NCI-H748 (cell line): ENCODE measurements around the gene MTA1.

Experiments used
- DNase-seq: peaks from one replicate; lab custom pipeline; 2025; ENCODE audit not compliant: unreplicated experiment; lab: John Stamatoyannopoulos, UW

The MTA1 gene

GRCh38 chr14:105474483-105475268 lies 55.0 kb downstream of the MTA1 start, which contains the start of gene CRIP2:
Gene CRIP2, plus strand, starts transcription at chr14:105474821. Its CDS starts 42 bp downstream, at chr14:105474863.
- DNase-seq = peak; percentile 87

DNA sequence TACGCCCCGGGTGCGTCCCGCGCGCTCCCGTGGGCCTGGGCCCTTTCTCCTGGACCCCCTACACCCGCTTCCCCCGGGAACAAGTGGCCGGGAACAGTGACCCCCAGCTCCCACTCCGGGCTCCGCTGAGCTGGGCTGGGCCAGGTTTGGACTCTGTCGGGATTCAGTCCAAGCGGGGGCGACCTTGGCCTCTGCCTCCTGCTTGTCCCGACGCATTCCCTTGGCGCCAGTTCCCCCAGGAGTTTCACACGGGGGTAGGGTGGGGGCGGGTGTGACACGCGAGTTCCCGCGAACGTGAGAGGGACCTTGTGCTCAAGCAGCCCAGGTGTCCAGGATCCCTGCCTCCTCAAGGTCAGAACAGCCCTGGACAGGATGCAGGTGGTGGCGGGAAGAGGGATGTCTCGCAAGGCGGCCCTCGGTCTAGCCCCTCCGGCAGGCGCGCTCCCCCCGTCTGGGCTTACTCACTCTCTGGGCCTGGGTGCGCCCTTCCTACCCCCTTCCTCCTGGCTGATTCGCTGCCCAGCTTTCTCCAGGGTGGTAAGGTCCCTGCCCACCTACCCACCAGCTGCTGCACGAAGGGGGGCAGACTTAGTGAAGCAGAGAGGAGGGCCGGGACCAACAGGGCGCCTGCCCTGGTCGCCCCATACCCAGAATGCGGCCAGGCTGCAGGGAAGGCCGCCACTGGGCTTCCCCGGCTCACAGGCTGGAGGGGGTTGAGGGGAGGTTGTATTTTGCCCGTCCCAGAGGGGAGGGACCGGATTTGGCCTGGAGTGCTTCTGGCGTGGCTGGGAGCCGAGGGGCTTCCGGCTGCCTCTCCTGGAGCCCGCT lies 55.9 kb downstream of the MTA1 start:
- DNase-seq = peak; percentile 53

DNA sequence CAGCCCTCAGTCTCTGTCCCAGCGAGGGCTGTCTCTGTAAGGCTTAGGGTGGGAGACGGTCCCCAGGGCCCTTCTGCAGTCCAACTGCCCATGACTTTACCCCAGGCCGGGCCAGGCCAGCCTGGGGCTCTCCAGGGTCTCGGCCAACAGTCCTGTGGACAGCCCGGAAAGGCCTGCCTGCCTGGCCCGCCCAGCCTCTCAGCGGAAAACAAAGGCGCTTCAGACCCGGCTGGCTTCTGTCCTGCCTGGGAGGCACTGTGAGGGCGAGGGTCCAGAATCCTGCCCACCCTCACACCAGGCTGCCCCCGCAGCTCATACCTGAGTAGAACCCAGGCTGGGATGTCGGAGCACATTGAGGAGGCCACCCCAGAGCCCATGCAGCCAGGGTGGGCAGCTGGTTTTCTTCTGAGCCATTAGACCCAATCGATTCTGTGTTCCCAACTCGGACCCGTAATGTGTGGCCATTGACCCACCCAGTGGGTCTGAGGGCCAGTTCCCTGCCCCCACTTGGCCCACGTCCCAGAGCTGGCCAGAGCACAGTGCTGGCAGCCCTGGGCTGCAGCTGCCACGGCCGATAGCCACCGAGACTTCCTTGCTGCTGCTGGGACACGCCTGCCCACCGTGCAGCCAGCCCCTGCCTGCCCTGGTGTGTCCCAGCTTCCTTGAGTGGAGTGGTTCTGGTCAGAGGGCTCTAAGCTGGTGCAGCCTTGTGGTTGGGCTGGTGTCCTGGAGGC lies 56.6 kb downstream of the MTA1 start:
- no peak for DNase-seq

DNA sequence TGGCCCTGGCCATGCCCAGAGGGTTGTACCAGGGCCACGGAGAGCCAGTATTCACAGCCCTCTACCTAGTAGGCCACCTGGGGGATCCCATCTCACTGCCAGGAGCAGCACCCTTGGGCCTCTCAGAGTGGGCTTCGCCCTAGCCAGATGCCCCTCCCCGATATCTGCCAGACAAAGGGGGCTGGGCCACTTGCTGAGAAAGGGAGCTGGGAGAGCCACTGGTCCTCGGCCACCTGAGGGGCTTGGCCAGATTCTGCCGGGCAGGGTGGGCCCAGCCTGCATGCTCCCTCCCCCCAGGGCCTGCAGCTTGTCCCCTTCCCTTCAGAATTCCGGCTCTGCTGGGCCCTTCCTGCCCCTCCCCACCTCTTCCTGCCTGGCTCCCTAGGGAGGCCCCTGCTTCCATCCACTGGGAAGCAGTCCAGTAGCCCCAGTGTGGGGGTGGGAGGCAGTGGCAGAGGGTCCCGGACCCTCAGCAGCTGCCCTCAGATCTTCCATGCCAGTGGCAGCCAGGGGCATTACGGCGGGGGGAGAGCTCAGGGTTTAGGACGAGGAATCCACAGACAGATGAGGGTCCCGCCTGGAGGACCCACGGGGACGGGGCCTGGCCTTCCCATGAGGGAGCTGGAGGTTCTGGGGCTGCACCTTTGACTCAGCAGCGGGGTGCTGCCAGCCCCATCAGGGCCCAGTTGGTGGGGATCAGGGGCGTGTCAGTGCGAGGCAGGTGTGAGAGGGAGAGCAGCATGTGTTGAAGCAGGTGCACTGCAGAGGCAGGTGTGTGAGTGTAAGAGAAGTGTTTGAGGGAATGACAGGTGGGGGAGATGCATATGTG lies 57.4 kb downstream of the MTA1 start:
- no peak for DNase-seq

DNA sequence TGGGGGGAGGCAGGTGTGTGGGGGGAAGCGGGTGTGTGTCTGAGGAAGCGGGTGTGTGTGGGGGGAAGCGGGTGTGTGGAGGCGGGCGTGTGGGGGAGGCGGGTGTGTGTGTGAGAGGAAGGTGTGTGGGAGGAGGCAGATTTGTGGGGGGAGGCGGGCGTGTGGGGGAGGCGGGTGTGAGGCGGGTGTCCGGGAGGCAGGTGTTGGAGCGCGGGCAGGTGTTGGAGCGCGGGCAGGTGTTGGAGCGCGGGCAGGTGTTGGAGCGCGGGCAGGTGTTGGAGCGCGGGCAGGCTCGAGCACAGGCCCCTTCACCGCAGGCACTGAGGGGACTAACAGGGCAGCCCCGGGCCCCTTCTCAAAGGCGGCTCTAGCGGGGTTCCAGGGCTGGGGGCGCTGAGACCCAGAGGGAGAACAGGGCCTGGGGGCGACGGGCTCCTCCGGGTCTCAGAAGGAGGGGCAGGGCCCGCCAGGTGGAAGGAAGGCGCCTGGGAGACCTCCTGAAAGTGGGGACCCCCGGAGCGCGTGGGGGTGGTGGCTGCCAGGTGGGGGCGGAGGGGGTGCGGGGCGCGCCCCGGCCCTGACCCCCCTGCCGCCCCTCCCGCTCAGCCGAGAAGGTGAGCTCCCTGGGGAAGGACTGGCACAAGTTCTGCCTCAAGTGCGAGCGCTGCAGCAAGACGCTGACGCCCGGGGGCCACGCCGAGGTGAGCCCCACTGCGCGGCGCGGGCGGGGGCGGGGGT lies 58.2 kb downstream of the MTA1 start:
- DNase-seq = peak; percentile 38

GRCh38 chr14:105478398-105479251 lies 59.0 kb downstream of the MTA1 start:
- DNase-seq = no peak

DNA sequence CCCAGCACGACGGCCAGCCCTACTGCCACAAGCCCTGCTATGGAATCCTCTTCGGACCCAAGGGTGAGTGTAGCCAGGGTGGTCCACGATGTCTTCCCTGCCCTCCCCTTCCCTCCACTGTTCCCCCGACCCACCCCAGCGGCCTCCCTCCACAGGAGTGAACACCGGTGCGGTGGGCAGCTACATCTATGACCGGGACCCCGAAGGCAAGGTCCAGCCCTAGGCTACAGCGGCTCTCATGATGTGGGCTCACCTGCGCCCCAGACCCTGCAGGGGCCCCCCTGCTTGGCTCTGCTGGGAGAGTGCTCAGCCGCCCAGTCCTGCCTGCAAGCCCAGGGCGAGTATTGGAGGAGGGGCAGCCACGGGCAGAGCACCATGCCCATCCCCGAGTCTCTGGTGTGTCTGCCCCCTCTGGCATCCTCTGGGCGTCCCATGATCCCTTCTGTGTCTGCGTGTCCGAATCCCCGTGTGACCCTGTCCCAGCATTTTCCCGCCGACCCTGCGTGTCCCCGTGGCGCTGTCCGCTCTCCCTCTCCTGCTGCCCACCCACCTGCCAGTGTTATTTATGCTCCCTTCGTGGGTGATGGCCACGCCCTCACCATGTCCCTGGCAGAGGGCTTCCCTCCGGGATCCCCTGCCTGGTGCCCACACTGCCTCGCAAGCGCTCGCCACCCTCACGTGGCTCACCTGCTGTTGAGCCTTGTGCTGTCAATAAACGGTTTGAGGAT lies 60.0 kb downstream of the MTA1 start:
- DNase-seq = peak; percentile 31

- DNase-seq = no peak
Measured at GRCh38 chr14:105480199-105480746, 60.6 kb downstream of the MTA1 start.

GRCh38 chr14:105480807-105481801 lies 61.5 kb downstream of the MTA1 start:
- DNase-seq = peak; percentile 93

DNA sequence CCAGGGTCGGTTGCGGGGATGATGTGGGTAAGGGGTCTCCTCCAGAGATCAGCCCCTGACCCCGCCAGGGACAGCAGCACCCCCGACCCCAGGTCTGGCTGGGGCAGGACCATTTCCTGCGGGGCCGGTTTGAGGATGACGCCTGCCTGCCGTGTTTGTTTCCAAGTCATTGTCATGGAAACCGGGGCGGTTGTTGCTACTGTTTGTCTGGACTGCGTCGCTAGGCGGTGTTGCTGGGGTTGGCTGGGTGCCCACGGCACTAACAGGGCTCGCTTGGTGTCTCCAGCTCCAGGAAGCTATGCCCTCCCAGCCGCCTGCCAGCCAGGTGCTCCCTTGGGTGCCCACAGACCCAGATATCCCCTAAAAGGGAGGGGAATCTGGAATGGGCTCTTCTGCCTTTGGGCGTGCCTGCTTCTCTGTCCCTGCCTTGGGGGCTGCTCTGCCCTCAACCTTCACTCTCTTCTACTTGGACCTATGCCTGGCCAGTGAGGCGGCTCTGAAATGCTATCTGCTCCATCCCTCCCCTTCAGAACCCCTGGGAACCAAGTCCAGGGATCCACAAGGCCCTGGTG lies 62.3 kb downstream of the MTA1 start:
- peak; percentile 99 for DNase-seq

DNA sequence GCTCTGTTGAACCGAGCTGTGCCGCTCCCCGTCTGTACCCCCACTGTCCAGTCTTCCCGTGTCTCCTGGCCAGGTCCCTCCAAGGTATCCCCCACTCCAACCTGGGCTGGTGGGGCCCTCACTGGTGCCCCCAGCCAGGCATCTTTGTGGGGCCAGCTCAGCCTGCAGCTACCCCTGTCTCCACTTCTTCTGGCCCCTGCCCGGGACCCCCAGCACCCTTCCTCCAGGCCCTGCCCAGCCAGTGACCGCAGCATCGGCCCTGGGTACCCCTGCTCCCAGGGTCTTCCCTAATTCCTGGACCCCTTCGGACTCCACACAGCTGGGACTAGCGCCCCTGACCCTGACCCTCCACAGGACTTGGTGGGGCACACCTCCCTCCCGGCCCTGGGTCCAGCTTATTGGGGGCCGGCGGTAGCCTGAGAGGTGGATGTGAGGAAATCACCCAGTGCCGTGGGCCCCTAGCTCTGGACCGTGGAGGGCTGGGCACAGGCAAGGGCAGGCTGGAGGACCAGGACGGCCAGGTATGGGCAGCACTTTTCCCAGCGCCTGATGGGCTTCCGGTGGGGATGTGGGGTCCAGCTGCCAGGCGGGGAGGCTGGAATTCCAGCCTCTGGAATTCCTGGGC lies 63.0 kb downstream of the MTA1 start:
- no peak for DNase-seq

- DNase-seq = no peak
Measured at GRCh38 chr14:105483300-105484068, 63.9 kb downstream of the MTA1 start.

DNA sequence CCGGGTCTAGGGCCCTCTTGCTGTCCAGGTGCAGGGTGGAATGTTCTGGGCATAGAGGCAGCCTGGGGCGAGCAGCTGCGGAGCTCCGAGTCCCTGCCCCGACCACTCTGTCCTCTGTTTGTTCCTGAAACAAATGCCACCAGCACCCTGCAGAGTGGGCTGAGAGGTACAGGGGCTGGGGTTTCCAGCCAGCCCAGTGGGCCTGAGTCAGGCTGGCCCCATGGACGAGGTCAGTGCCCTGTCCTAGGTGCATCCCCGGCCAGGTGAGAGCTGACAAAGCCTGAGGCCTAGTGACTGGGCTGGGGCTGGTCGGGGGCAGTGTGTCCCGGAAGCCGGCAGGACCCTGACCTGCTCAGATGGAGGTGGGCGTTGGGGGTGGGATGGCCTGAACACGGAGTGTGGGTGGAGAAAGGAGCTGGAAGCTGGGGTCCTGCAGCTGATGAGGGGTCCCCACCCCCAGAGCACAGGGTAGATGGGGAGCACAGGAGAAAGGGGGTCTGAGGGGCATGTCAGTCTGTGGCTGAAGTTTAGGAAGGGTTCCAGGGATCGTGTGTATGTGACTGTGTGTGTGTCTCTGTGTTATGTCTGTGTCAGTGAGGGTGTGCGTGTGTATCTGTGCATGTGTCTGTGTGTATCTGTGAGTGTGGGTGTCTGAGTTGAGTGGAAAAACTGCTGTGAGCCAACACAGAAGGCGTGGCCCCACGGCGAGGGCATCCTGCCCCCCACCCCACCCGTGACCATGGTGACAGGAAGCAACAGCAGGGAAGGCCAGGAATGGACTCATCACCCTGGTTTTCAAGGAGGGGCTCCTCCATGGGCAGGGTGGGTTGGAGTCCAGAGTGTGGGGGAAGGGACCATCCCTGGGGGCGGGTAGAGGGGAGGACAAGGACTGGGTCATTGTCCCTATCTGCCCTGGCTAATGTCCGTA lies 64.7 kb downstream of the MTA1 start:
- no peak for DNase-seq

DNA sequence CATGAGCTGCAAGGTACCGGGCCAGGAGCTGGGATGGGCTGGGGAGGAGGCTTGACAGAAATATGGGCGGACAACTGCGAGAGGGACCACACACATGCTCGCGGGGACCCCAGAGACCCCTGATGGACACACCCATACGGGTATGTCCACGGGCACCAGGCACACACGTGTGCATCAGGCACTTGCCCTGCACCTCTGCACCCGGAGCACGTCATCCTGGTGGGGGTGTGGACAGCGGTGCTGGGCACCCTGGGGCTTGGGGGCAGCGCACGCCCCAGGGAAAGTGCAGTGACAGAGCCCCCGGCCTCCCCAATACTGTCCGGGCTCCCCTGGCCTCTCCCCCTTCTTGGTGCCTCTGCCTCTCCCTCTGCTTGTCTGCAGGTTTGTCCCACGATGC lies 65.4 kb downstream of the MTA1 start:
- no peak for DNase-seq
